Large intestine (tissue), 3 donors: ENCODE measurements around the gene OIT3. TPM values are rescaled to one million over a fixed set of nuclear protein-coding genes. Genes with fewer than 3 reads are reported as not detected.

Source experiments
- DNase-seq, 2 donors: peaks; one replicate each; pipeline versions ENCODE4 v3.0.0 to v3.0.0-alpha.2; 2013
- H3K27ac ChIP-seq: one replicate; pipeline ENCODE4 v1.5.1; 2013; ENCODE audit warnings: low read length
- H3K27me3 ChIP-seq: 2 replicates; pipeline ENCODE4 v1.6.1; 2013; ENCODE audit warnings: low read length; ENCODE audit not compliant: control insufficient read depth, insufficient read depth
- H3K36me3 ChIP-seq: 2 replicates; pipeline ENCODE4 v1.6.1; 2013; ENCODE audit warnings: low read length; ENCODE audit not compliant: control insufficient read depth, insufficient read depth
- H3K4me1 ChIP-seq: one replicate; pipeline ENCODE4 v1.6.1; 2013; ENCODE audit warnings: low read length; ENCODE audit not compliant: control insufficient read depth, insufficient read depth
- H3K4me3 ChIP-seq: one replicate; pipeline ENCODE4 v1.5.1; 2013; ENCODE audit warnings: low read length
- H3K9me3 ChIP-seq: one replicate; pipeline ENCODE4 v1.6.1; 2013; ENCODE audit warnings: mild to moderate bottlenecking, low read depth, low read length, moderate library complexity; ENCODE audit not compliant: control insufficient read depth
- WGBS: methylation state at CpG from one replicate; pipeline ENCODE4 v1.1.5; 2013; ENCODE audit warnings: low lambda C conversion rate; ENCODE audit not compliant: insufficient coverage; 5-methylcytosine and 5-hydroxymethylcytosine counted together
- polyA plus RNA-seq: library from polyadenylated mRNA; unstranded; fragments of 120-200 nt; gene quantifications from one replicate; pipeline ENCODE4 v1.2.1, GENCODE V29; 2013

OIT3 gene
- polyA plus RNA-seq, 1 donor, result 9.9 TPM

GRCh38 chr10:72943498-72944234, 50.1 kb downstream of the OIT3 start:
- Histone ChIP-seq H3K4me1 (no peaks in the 10 kb centered on the region), H3K4me3 (no peak overlapping the region), H3K9me3 (no peaks in the 10 kb centered on the region), H3K36me3 (peaks cover 25% of the 10 kb centered on the region), H3K27ac (no peak overlapping the region), H3K27me3 (no peaks in the 10 kb centered on the region)
- WGBS, result no CpG with 5 or more reads among the region's 2 CpGs
- no peak for DNase-seq

- Histone ChIP-seq H3K27me3 (no peaks in the 10 kb centered on the region), H3K36me3 (peaks cover 5% of the 10 kb centered on the region), H3K9me3 (no peaks in the 10 kb centered on the region), H3K27ac (no peak overlapping the region), H3K4me3 (no peak overlapping the region), H3K4me1 (no peaks in the 10 kb centered on the region)
- DNase-seq, result no peak
- no CpG with 5 or more reads among the region's 1 CpG for WGBS
These were observed 53.4 kb downstream of the OIT3 start for GRCh38 chr10:72946963-72947362.

- peaks cover 5% of the 10 kb centered on the region for H3K36me3 ChIP-seq
- H3K4me3 ChIP-seq, result no peak overlapping the region
- WGBS, result no CpG with 5 or more reads among the region's 6 CpGs
- peak in 1 of 2 donors; percentile 10 for DNase-seq
- no peaks in the 10 kb centered on the region for H3K27me3 ChIP-seq
- H3K4me1 ChIP-seq, result no peaks in the 10 kb centered on the region
- H3K27ac ChIP-seq, result no peak overlapping the region
- H3K9me3 ChIP-seq, result no peaks in the 10 kb centered on the region
These were observed 55.2 kb downstream of the OIT3 start for GRCh38 chr10:72948762-72949161.

GRCh38 chr10:72951760-72952159, 58.2 kb downstream of the OIT3 start:
- Histone ChIP-seq H3K27ac (peak overlapping the region; percentile 82), H3K36me3 (peaks cover 5% of the 10 kb centered on the region), H3K4me1 (peaks cover 12% of the 10 kb centered on the region), H3K27me3 (no peaks in the 10 kb centered on the region), H3K9me3 (no peaks in the 10 kb centered on the region), H3K4me3 (peak overlapping the region; percentile 52)
- WGBS, result 33% methylated on average over 1 of the region's 3 CpGs
- peak; percentile 51 to 77 for DNase-seq

DNA sequence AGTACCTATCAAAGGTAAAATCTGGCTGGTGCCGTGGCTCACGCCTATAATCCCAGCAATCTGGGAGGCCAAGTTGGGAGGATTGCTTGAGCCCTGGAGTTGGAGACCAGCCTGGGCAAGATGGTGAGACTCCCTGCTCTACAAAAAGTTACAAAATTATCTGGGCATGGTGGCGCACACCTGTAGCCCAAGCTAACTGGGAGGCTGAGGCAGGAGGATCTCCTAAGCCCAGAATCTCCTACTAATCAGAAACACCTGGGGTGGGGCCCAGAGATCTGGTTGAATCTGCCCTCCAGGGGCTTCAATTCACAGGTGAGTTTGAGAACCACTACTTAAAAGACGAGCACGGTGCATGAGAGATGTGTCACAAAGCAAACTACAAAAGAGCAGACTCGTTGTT, 58.6 kb downstream of the OIT3 start:
- Histone ChIP-seq H3K27me3 (no peaks in the 10 kb centered on the region), H3K27ac (peak overlapping the region; percentile 82), H3K4me3 (peak overlapping the region; percentile 52), H3K9me3 (no peaks in the 10 kb centered on the region), H3K36me3 (peaks cover 2% of the 10 kb centered on the region), H3K4me1 (peaks cover 12% of the 10 kb centered on the region)
- WGBS, result 90% methylated on average over 2 of the region's 6 CpGs
- DNase-seq, result no peak

GRCh38 chr10:72952642-72953158, 59.2 kb downstream of the OIT3 start:
- Histone ChIP-seq H3K27me3 (no peaks in the 10 kb centered on the region), H3K27ac (peak overlapping the region; percentile 82), H3K36me3 (no peaks in the 10 kb centered on the region), H3K9me3 (no peaks in the 10 kb centered on the region), H3K4me3 (peak overlapping the region; percentile 52), H3K4me1 (peaks cover 12% of the 10 kb centered on the region)
- DNase-seq, result peak in 1 of 2 donors; percentile 64
- WGBS, result 0% methylated on average over 1 of the region's 5 CpGs

- peak; percentile 16 to 64 for DNase-seq
- Histone ChIP-seq H3K36me3 (no peaks in the 10 kb centered on the region), H3K9me3 (no peaks in the 10 kb centered on the region), H3K27ac (peak overlapping the region; percentile 82), H3K27me3 (no peaks in the 10 kb centered on the region), H3K4me1 (peaks cover 12% of the 10 kb centered on the region), H3K4me3 (peak overlapping the region; percentile 52)
- WGBS, result no CpG with 5 or more reads among the region's 8 CpGs
These were observed 60.1 kb downstream of the OIT3 start for GRCh38 chr10:72953687-72954086.

DNA sequence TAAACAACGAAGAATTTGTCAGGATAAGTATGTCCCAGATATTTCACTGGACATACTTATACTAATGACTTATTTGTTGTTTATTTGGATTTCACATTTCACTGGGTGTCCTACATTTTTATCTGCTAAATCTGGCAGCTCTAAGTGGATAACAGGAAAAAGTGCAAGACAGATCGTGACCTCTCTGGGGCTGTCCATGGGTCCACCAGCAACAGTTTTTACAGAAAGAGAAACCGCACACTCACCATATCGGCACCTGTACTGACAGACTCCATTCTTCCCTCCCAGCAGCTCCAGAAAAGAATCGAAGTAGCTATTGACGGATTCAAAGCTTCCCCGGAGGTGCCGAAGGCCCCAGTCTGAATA, 60.7 kb downstream of the OIT3 start:
- H3K36me3 ChIP-seq, result no peaks in the 10 kb centered on the region
- H3K27ac ChIP-seq, result peak overlapping the region; percentile 82
- H3K4me3 ChIP-seq, result peak overlapping the region; percentile 52
- H3K4me1 ChIP-seq, result peaks cover 12% of the 10 kb centered on the region
- WGBS, result 0% methylated on average over 1 of the region's 8 CpGs
- DNase-seq, result no peak
- H3K9me3 ChIP-seq, result no peaks in the 10 kb centered on the region
- H3K27me3 ChIP-seq, result no peaks in the 10 kb centered on the region

DNA sequence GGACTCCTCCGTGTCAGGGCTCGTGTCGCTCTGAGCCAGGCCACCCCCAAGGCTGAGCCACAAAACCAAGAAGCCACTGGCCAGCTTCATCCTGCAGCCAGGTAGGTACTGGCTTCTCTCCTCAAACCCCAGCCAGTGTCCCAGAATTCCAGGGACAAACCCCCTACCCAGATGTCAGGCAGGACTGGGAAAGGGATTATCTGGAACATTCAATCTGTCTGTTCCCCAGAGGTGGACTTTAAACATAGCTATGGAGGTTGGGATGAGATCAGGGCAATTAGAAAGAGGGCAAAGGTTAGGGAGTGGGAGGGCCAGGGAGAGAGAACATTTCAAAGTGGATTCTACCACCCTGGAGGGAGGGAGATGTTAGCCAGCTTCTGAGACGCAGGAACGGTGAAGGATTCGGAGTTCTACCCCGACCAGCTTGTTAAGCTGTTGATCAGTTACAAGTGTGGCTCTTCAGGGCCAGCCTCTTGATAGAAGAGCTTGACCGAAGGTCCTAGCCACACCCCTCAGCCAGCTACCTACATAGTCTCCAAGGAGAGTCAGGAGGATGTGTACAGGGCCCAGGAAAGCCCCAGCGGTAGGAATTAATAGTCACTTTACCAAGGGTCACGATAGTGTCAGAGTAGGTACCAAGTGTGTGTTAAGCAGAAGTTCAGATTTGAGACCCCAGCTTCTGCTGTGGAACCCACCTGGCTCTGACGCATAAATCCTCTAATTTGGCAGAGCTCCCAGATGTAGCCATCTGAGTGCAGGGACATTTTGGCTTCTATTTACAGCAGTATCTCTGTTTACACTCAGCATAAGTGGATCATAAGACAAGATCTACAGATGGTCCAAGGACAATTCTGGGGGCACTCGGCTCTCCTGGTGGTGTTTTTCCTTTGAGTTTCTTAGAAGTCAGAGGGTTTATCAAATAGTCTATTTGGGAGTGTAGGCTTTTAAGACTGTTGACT, 61.3 kb downstream of the OIT3 start, which contains the start of gene PLA2G12B:
Gene PLA2G12B (minus strand): TSS at position 211 of the 959 bp plus-strand sequence. CDS start 121 bp downstream, at position 90.
- peaks cover 12% of the 10 kb centered on the region for H3K4me1 ChIP-seq
- H3K27me3 ChIP-seq, result no peaks in the 10 kb centered on the region
- WGBS, result 0% methylated on average over 1 of the region's 12 CpGs
- H3K27ac ChIP-seq, result peak within 1 kb of the TSS; percentile 82
- no peaks in the 10 kb centered on the region for H3K9me3 ChIP-seq
- no peaks in the 10 kb centered on the region for H3K36me3 ChIP-seq
- peak within 1 kb of the TSS; percentile 52 for H3K4me3 ChIP-seq
- DNase-seq, result peak; percentile 89 to 97

- no peak overlapping the region for H3K4me3 ChIP-seq
- no peaks in the 10 kb centered on the region for H3K36me3 ChIP-seq
- H3K27ac ChIP-seq, result peak overlapping the region; percentile 82
- H3K9me3 ChIP-seq, result no peaks in the 10 kb centered on the region
- peaks cover 12% of the 10 kb centered on the region for H3K4me1 ChIP-seq
- H3K27me3 ChIP-seq, result no peaks in the 10 kb centered on the region
- DNase-seq, result no peak
These were observed 62.5 kb downstream of the OIT3 start for GRCh38 chr10:72956001-72956400.
